Measurements from ENCODE around the gene CCDC167.

DNA sequence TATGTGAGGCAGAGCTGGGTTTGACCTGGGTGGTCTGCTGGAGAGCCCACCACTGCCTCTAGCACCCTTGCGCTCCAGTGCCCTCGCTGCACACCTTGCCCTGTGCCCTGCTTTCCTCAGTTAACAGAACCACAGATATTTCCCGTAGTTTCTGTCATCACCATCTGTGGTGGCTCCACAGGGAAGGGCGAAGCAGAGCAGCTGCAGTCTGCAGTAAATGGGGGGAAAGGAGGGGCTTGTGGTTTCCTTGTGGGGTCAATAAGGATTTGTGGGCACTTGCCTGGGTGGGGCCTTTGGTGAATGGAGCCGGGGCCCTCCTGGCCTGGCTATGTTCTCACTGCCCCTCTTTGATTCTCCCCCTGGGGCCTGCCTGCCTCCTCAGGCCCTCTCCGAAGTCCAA, 21.2 kb upstream of the CCDC167 start:
- TF ChIP-seq ZNF274 (IDR thresholded peaks at IDR 0.05; ENCODE audit: low read depth, low read length) (no peak), SUZ12 (IDR thresholded peaks at IDR 0.05; ENCODE audit: extremely low read depth, insufficient read depth, insufficient read length) (no peak), YY1 (IDR thresholded peaks at IDR 0.05; ENCODE audit: insufficient read depth, insufficient read length) (no peak)

Measured in NT2/D1 (cell line).